Progenitor cell of endocrine pancreas (in vitro differentiated cells): ENCODE data around the gene TACR1. TPM values are rescaled to one million over a fixed set of nuclear protein-coding genes. Genes with fewer than 3 reads are reported as not detected.
A peak's percentile ranks its signal among the peaks of the same experiment; 100 is the strongest.

Experiments
- DNase-seq: peaks from one replicate; pipeline ENCODE4 v3.0.0; 2021; ENCODE audit warnings: low spot score; ENCODE audit not compliant: unreplicated experiment
- H3K27ac Mint-ChIP-seq: 2 replicates; pipeline ENCODE4 v1.8.0; 2021; ENCODE audit warnings: mild to moderate bottlenecking, moderate library complexity, mixed read lengths
- H3K27me3 Mint-ChIP-seq: 2 replicates; pipeline ENCODE4 v1.8.0; 2021; ENCODE audit warnings: mixed read lengths
- H3K36me3 Mint-ChIP-seq: 2 replicates; pipeline ENCODE4 v1.8.0; 2022; ENCODE audit warnings: mixed read lengths; ENCODE audit not compliant: insufficient read depth
- H3K4me1 Mint-ChIP-seq: 2 replicates; pipeline ENCODE4 v1.8.0; 2021; ENCODE audit warnings: low read depth, mixed read lengths
- H3K4me3 Mint-ChIP-seq: 2 replicates; pipeline ENCODE4 v1.8.0; 2021; ENCODE audit warnings: low read depth, mild to moderate bottlenecking, moderate library complexity, mixed read lengths
- H3K9me3 Mint-ChIP-seq: 2 replicates; pipeline ENCODE4 v1.8.0; 2021; ENCODE audit warnings: low read depth, mixed read lengths
- CTCF ChIP-seq: fragments of 200-600 bp; sonication (generic); IDR thresholded peaks from one replicate; pipeline ENCODE4 v1.5.0; 2021; ENCODE audit warnings: antibody characterized with exemption, mild to moderate bottlenecking; ENCODE audit not compliant: unreplicated experiment
- total RNA-seq: library from RNA; stranded (reverse); gene quantifications from 2 replicates; pipeline ENCODE4 v1.2.1, GENCODE V29; 2021

The TACR1 gene
- total RNA-seq, 1 donor from 2014 or later: 0.55 TPM

DNA sequence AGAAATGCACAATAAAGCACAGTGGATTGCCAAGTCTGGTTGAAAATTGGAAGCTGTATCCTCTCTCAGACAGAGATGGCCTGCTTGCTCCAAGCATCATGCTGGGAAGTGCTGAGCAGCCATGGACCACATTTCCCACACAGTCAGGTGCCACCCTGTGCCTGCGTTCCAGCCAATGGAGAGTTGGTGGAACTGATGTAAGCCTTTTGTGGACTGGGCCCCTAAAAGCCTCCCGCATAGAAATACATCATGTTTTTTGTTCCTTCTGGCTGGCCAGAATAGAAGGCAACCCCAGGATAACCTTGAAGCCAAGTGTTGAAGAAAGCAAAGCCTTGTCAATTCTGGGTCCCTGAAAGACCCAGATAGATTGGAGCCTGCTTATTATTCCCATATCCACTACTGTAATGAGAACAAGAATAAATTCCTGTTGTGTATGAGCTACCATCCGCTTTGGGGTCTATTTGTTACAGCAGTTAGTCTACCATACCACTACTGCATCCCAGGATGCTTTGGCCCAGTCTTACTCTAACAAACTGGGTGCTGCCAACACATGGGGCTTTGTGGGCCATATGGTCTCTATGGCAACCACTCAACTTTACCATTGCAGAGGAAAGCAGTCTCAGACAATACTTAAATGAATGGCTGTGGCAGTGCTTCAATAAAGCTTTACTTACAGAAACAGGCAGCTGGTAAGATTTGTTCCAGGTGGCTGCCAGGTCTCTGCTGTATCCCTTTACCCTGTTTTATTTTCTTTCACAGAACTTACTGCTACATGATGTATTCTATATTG lies 175.5 kb downstream of the TACR1 start:
- no peak overlapping the region for H3K27ac Mint-ChIP-seq
- H3K4me3 Mint-ChIP-seq: no peak overlapping the region
- H3K9me3 Mint-ChIP-seq: no peaks in the 10 kb centered on the region
- H3K4me1 Mint-ChIP-seq: peaks cover 2% of the 10 kb centered on the region
- H3K27me3 Mint-ChIP-seq: no peaks in the 10 kb centered on the region
- DNase-seq: no peak
- no peak for TF ChIP-seq CTCF
- H3K36me3 Mint-ChIP-seq: no peaks in the 10 kb centered on the region

GRCh38 chr2:75022516-75022915 lies 176.8 kb downstream of the TACR1 start:
- Mint-ChIP-seq H3K27me3 (no peaks in the 10 kb centered on the region), H3K36me3 (no peaks in the 10 kb centered on the region), H3K4me3 (no peak overlapping the region), H3K27ac (no peak overlapping the region), H3K4me1 (peaks cover 2% of the 10 kb centered on the region), H3K9me3 (no peaks in the 10 kb centered on the region)
- no peak for DNase-seq
- no peak for TF ChIP-seq CTCF

DNA sequence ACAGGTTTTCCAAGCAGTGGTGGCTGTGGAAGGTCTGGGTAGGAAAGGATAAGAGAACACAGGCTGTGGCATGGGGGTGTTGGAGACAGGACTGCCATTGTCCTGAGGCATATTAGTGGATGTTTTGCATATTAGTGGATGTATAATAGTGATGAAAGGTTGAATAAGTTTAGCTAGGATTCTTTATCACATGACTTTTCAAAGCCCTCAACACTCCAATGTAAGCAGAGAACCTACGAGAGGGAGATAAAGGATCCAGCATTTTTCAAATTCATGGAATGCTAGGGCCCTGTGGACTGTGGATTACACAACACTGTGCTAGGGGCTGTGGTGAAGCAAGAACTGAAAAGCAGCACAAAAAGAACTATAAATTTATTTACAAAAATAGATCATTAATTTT lies 177.6 kb downstream of the TACR1 start:
- H3K27ac Mint-ChIP-seq: peak overlapping the region; percentile 43
- no peak overlapping the region for H3K4me3 Mint-ChIP-seq
- H3K27me3 Mint-ChIP-seq: no peaks in the 10 kb centered on the region
- H3K9me3 Mint-ChIP-seq: no peaks in the 10 kb centered on the region
- H3K4me1 Mint-ChIP-seq: peaks cover 2% of the 10 kb centered on the region
- no peak for DNase-seq
- no peaks in the 10 kb centered on the region for H3K36me3 Mint-ChIP-seq
- no peak for TF ChIP-seq CTCF

- no peak for TF ChIP-seq CTCF
- Mint-ChIP-seq H3K27ac (no peak overlapping the region), H3K4me3 (no peak overlapping the region), H3K36me3 (no peaks in the 10 kb centered on the region), H3K9me3 (no peaks in the 10 kb centered on the region), H3K27me3 (no peaks in the 10 kb centered on the region), H3K4me1 (peaks cover 2% of the 10 kb centered on the region)
- no peak for DNase-seq
These were observed 178.8 kb downstream of the TACR1 start for GRCh38 chr2:75020476-75020875.

- Mint-ChIP-seq H3K36me3 (no peaks in the 10 kb centered on the region), H3K4me1 (peaks cover 2% of the 10 kb centered on the region), H3K27ac (no peak overlapping the region), H3K27me3 (no peaks in the 10 kb centered on the region), H3K4me3 (no peak overlapping the region), H3K9me3 (peaks cover under 1% of the 10 kb centered on the region)
- no peak for DNase-seq
- no peak for TF ChIP-seq CTCF
These were observed 179.5 kb downstream of the TACR1 start for GRCh38 chr2:75019790-75020189.
